Kidney (tissue), 14 donors: Measurements from ENCODE around the gene SIRT1. TPM values are rescaled to one million over a fixed set of nuclear protein-coding genes. Genes with fewer than 3 reads are reported as not detected.
"Not testable (repeated sequence)": the region's sequence is repeated elsewhere in the genome, so short reads cannot be mapped to it uniquely, and the experiment has no call there.

Experiments
- DNase-seq, 5 donors: peaks; one replicate each; pipeline ENCODE4 v3.0.0-alpha.2; 2013 to 2020
- FAIRE-seq: peaks from 2 replicates; lab custom pipeline; 2012; peaks lifted over from hg19 to GRCh38; lab: Jason Lieb, UNC
- H3K27ac ChIP-seq, 2 donors: one replicate each; pipeline ENCODE4 v1.7.0; 2013; ENCODE audit warnings: low read depth in 2 of 2, low read length in 2 of 2, inconsistent platforms in 1 of 2
- H3K27me3 ChIP-seq: one replicate; pipeline ENCODE4 v1.7.1; 2013; ENCODE audit warnings: low read length, inconsistent platforms; ENCODE audit not compliant: control insufficient read depth, insufficient read depth
- H3K36me3 ChIP-seq, 3 donors: one replicate each; pipeline versions ENCODE4 v1.7.0 to v1.7.1; 2013; ENCODE audit warnings: low read length in 3 of 3, control low read depth in 1 of 3, inconsistent platforms in 1 of 3; ENCODE audit not compliant: insufficient read depth in 3 of 3, control insufficient read depth in 2 of 3
- H3K4me1 ChIP-seq, 3 donors: one replicate each; pipeline versions ENCODE4 v1.7.0 to v1.7.1; 2013; ENCODE audit warnings: low read length in 3 of 3, inconsistent platforms in 1 of 3, low read depth in 1 of 3; ENCODE audit not compliant: control insufficient read depth in 2 of 3, insufficient read depth in 2 of 3
- H3K4me3 ChIP-seq, 3 donors: one replicate each; pipeline versions ENCODE4 v1.7.0 to v1.8.1; 2013; ENCODE audit warnings: low read length in 3 of 3, control low read depth in 1 of 3, inconsistent platforms in 1 of 3
- H3K9ac ChIP-seq, 3 donors: one replicate each; pipeline versions ENCODE4 v1.7.0 to v1.7.1; 2013; ENCODE audit warnings: low read length in 3 of 3, control low read depth in 1 of 3, inconsistent platforms in 1 of 3
- H3K9me3 ChIP-seq, 3 donors: one replicate each; pipeline versions ENCODE4 v1.7.0 to v1.7.1; 2013; ENCODE audit warnings: low read length in 3 of 3, control low read depth in 1 of 3, inconsistent platforms in 1 of 3; ENCODE audit not compliant: control insufficient read depth in 2 of 3, insufficient read depth in 1 of 3
- intact Hi-C: fragments of 100-400 bp; cut with DNase I; formaldehyde crosslinking; loops from one replicate; pipeline ENCODE4 v1.11.1; 2022
- polyA plus RNA-seq: library from polyadenylated mRNA; stranded (reverse); fragments of 350-450 nt; fragmentation: Illumina TruSeq; extraction: RNeasy Lipid Tissue Mini Kit (QIAGEN cat#74804); gene quantifications from one replicate; pipeline ENCODE4 v1.2.3, GENCODE V29; 2014; ENCODE audit warnings: low read depth, low replicate concordance; ENCODE audit not compliant: insufficient read depth
- total RNA-seq: library from RNA; stranded (reverse); fragmentation: NEBNext Ultra II Directional; extraction: Animal tissue kit (Norgen Biotek cat#: 25700); gene quantifications from one replicate; pipeline ENCODE4 v1.2.1, GENCODE V29; 2021
- TF ChIP-seq, protein P1 (sequence below): IDR thresholded peaks from 3 replicates; pipeline ENCODE4 v1.5.1; 2012; ENCODE audit warnings: mild to moderate bottlenecking, moderate library complexity, borderline replicate concordance; ENCODE audit not compliant: insufficient read depth; ENCODE audit errors: extremely low read depth
- donor health status: control.
- donor health status: control.
- donor health status: control.
- donor health status: control.
- donor health status: control.
- donor health status: DM: yes; HTN: yes; CAD: no.
- donor health status: Normal renal cell carcinoma (clear cell type).

SIRT1 gene
- total and polyA plus RNA-seq, 2 donors from 2014 or later, result 5.0 to 24.8 TPM

DNA sequence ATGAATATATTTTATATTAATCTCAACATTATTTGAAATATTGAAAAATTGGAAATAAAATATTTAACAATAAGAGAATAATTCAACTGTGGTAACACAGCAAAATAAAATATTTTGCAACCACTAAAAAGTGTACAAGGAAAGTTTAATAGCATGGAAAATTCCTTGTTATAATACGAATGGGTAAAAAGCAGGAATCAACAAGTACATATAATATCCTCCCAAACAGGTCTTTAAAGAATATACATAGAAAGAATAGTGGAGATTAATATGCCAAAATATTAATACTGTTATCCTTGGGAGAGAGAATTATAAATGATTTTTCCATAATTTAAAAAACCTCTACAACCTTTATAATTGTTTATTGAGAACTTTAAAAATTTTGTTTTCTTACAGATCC lies 47.5 kb upstream of the SIRT1 start:
- Histone ChIP-seq H3K9ac (no peak overlapping the region), H3K27me3 (no peaks in the 10 kb centered on the region), H3K4me1 (no peaks in the 10 kb centered on the region), H3K9me3 (peaks cover 0 to 5% (median 0%) of the 10 kb centered on the region in 3 donors), H3K36me3 (no peaks in the 10 kb centered on the region), H3K4me3 (peak overlapping the region in 1 of 3 donors; percentile 7), H3K27ac (no peak overlapping the region)
- FAIRE-seq (no peak), DNase-seq (no peak)
- TF ChIP-seq, protein P1, sequence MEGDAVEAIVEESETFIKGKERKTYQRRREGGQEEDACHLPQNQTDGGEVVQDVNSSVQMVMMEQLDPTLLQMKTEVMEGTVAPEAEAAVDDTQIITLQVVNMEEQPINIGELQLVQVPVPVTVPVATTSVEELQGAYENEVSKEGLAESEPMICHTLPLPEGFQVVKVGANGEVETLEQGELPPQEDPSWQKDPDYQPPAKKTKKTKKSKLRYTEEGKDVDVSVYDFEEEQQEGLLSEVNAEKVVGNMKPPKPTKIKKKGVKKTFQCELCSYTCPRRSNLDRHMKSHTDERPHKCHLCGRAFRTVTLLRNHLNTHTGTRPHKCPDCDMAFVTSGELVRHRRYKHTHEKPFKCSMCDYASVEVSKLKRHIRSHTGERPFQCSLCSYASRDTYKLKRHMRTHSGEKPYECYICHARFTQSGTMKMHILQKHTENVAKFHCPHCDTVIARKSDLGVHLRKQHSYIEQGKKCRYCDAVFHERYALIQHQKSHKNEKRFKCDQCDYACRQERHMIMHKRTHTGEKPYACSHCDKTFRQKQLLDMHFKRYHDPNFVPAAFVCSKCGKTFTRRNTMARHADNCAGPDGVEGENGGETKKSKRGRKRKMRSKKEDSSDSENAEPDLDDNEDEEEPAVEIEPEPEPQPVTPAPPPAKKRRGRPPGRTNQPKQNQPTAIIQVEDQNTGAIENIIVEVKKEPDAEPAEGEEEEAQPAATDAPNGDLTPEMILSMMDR, result no peak
- intact Hi-C loops, result no loop called here

DNA sequence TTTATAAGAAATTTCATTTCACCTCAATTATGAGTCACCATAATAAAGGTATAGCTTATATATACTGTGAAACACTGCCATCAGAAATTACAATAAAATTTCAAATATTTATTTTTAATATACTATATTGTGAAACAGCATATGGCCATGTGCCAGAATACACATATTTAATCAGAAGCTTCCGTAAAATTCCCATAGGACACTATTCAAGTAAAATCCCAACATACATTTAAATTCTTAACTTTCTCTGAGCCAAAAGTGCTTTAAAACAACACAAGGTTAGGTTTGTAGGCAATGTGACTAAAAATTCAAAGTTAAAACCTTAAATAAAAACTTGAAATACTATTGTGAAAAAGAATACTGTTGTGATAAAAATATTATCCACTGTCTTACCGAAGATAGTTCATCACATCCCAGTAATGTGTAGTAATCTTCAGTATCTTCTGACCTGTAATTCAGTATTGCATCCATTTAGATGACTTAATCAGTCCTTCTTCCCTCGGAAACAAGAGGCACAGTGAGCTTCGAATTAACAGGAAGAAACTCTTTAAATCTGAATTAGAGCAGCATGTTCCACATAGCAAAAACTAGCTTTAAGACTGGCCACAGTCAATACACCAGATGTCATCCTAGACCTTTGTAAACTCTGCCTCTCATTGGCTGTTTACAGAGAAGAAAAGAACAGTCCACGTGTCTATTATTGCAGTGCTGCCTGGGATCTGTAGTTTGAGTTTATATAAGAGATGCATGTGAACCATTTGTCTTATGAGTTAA lies 46.7 kb upstream of the SIRT1 start, which contains the start of gene DNAJC12:
DNAJC12 (minus strand) TSS at position 648 of the 774 bp plus-strand sequence; CDS start at position 471, 177 bp downstream.
- Histone ChIP-seq H3K4me3 (peak within 1 kb of the TSS; percentile 59 to 71 (median 59)), H3K27me3 (no peaks in the 10 kb centered on the region), H3K4me1 (no peaks in the 10 kb centered on the region), H3K9me3 (peaks cover 0 to 5% (median 0%) of the 10 kb centered on the region in 3 donors), H3K36me3 (no peaks in the 10 kb centered on the region), H3K9ac (peak within 1 kb of the TSS in 2 of 3 donors; percentile 16 to 17), H3K27ac (no peak within 1 kb of the TSS)
- TF ChIP-seq, protein P1, result no peak
- DNase-seq (peak in 3 of 5 donors; percentile 25 to 91 (median 75)), FAIRE-seq (peak; percentile 52)
- intact Hi-C loops, result no loop called here

DNA sequence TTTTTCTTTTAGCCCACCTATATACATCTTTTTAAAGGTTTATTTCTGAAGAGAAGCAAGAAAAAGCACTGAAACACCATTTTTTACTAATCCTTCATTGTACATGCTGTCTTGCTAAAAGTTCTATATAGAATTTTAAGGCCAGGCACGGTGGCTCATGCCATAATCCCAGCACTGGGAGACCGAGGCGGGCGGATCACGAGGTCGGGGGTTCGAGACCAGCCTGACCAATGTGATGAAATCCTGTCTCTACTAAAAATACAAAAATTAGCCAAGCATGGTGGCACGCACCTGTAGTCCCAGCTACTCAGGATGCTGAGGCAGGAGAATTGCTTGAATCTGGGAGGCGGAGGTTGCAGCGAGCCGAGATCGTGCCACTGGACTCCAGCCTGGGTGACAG lies 44.9 kb upstream of the SIRT1 start:
- FAIRE-seq, DNase-seq, intact Hi-C loops: not testable (repeated sequence)

DNA sequence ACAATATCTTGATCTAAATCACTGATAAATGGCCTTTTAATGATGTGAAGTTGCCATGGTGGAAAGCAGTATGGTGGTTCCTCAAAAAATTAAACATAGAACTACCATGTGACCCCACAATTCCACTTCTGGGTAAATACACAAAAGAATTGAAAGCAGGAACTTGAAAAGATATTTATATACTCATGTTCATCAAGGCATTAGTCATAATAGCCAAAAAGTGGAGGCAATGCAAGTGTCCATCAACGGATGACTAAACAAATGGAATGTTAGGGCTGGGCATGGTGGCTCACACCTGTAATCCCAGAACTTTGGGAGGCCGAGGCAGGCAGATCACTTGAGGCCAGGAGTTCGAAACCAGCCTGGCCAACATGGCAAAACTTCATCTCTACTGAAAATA lies 44.5 kb upstream of the SIRT1 start:
- FAIRE-seq (no peak), DNase-seq (no peak)
- no peak overlapping the region for H3K4me3 ChIP-seq
- peaks cover 0 to 5% (median 0%) of the 10 kb centered on the region in 3 donors for H3K9me3 ChIP-seq
- TF ChIP-seq, protein P1, result no peak
- no peaks in the 10 kb centered on the region for H3K4me1 ChIP-seq
- intact Hi-C loops, result no loop called here
- no peak overlapping the region for H3K9ac ChIP-seq
- no peaks in the 10 kb centered on the region for H3K27me3 ChIP-seq
- H3K27ac ChIP-seq, result no peak overlapping the region
- H3K36me3 ChIP-seq, result no peaks in the 10 kb centered on the region

More for the DNA sequence above, 44.9 kb upstream of the SIRT1 start:
- H3K4me3 ChIP-seq, H3K4me1 ChIP-seq, H3K9ac ChIP-seq, H3K27me3 ChIP-seq, H3K36me3 ChIP-seq, H3K27ac ChIP-seq, H3K9me3 ChIP-seq: not testable (repeated sequence)
